Right kidney (tissue), 1 donor: ENCODE measurements around the gene ETV1.

ENCODE experiments used
- DNase-seq: peaks from one replicate; pipeline ENCODE4 v3.0.0-alpha.2; 2016

The ETV1 gene

DNA sequence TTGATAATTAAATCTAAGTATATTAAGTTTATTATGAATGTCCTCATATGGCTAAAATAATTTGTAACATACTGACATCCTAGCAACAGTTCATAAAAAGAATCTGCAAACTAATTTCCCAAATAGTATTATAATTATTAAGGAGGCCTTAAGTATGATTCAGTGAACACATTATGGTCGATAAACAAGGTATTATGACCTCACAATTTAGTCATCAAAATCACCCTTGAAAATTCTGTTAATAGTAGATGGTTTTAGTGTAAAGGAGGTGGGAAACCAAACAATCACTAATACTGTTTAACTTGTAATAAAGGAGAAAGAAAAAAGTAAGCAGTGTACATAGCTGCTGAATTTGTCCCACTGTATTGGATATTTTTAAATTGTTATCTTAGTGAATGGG is 2.1 kb downstream of the ETV1 start:
- no peak for DNase-seq

- DNase-seq, result no peak
Observed at GRCh38 chr7:13986208-13986607, 3.3 kb downstream of the ETV1 start.

- no peak for DNase-seq
Observed at GRCh38 chr7:13984831-13985685, 4.4 kb downstream of the ETV1 start.

GRCh38 chr7:13984061-13984460 is 5.4 kb downstream of the ETV1 start:
- no peak for DNase-seq

DNA sequence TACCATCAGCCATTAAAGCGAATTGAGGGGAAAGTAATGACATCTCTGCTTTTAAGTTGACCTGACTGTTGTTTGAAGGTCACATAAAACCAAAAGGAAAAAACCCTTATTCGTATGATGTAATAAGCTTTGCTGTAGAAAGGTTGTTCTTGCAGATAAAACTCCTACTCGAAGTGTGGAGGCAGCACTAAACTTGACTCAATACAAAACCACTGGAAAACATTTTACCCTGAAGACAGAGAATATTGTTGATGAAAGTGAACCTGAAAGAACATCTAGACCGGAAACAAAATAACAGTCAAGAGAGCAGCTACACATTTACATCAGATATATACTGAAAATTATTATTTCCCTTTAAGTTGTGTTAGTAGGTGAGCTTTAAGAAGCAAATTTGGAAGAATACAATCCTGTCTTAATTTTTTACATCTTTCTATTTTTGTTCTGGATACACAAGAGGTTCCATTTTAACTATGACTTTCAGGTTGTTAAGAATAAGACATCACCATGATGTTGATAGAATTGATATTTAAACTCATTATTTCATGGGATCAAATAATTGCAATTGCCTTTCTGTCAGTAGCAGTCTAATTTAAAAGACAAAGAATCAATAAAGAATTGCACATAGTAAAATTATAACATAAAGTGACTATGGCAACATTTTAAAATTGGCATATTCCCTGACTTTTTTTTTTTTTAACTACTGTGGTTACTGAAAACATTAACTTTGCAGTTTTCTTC is 6.4 kb downstream of the ETV1 start:
- DNase-seq, result peak; percentile 5

DNA sequence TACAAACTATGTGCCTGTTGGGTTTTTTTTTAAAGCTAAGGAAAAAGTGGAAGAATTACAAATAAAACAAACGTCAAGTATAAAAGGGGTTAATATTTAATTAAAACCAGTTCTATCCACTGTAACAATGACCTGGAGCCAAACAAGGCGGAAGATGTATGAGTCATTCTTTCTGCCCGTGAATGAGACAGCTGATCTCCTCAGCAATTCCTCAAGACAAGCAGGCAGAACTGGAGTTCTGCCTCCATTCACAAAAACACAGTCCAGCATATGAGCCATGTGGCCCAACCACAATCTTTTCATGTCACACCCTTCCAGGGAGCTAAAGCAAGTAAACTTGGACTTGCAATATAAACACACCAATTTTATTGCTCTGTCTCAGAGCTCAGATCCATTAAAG is 8.4 kb downstream of the ETV1 start:
- DNase-seq, result peak; percentile 28

GRCh38 chr7:13980474-13980873 is 9.0 kb downstream of the ETV1 start:
- DNase-seq, result peak; percentile 6

DNA sequence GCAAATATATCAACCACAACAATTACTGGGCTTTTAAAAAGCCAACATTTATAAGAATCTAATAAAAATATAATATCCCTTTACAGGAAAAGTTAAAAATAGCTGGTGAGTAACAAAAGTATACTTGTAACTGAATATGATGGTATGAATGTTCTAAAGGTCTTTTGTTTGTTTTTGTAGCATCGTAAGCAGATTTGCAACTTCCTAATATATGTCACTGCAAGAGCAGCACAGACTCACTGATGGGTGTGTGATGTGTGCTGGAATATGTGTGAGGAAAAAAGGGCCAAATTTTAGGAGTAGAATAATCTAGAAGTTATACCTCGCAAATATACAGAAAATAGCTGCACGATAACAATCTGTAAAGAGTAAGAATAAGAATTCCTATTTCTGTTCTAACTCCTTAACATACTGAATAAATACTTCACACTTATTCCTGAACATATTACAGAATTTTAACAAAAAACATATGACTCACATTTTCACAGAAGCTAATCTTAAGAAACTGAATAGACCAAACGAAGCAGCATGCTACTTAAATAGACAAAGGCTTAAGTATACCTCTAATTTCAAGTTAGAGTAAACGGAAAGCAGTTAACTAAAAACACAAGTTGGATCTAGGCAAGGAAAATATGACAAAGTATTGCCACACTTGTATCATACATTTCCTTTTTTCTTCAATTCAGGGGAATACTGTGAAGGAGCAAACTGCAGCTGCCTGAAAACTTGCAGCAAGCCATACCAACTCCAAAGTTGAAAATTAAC is 9.6 kb downstream of the ETV1 start:
- DNase-seq, result peak; percentile 8

GRCh38 chr7:13976594-13976993 is 12.9 kb downstream of the ETV1 start:
- DNase-seq, result no peak

DNA sequence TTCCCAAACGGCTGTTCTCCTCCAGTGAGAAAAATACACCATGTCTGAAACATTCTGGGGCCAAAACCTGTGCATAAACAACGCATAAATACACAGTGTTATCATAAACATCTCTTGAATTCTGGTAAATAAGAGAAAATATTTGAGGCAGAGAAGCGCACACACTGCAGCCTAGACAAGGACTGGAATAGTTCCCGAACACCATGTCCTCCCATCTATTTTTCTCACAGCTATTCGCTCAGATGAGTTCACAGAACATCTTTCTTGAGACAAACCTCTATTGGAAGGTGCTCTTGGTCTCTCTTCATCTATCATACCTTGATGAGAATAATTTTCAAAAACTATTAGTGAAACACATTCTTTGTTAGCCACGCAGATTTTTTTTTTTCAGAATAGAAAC is 24.4 kb downstream of the ETV1 start:
- no peak for DNase-seq

- no peak for DNase-seq
Observed at GRCh38 chr7:13963925-13964324, 25.5 kb downstream of the ETV1 start.

GRCh38 chr7:13955494-13955893 is 34.0 kb downstream of the ETV1 start:
- DNase-seq, result no peak

DNA sequence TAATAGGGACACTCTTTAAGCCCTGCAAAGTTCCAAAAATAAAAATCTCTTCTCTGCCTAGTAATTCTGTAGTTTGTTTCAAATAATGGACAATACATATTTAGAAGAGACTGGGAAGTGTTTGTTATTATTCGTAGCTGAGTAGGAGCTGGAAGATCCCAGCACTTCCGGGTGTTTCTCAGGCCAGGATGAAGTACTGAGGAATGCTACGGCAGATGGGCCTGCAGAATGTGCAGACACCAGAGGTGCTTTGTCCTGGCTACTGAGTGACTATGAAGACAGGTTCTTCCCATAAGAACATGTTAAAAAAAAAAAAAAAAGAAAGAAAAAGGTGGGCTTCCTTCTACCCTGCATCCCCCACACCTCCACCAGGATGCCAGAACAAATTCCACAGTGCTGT is 36.1 kb downstream of the ETV1 start:
- DNase-seq, result no peak

DNA sequence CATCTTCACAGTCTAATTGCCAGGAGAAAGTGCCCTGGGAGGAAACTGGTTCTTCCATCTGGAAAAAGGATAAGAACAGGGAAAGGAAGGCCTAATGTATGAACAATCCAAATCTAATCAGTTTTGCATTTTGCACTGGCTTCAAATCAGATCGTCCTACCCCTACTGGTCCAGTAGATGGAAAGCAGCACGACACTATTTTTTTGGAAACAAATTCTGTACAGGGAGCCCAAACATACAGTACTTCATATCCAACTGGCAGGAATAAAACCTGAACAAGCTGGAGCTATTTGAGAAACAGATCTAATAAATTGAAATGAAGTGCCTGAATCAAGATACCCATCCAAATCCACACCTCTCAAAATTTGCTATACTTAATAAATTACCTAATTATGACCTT is 36.5 kb downstream of the ETV1 start:
- DNase-seq, result no peak

GRCh38 chr7:13949939-13950338 is 39.5 kb downstream of the ETV1 start:
- DNase-seq, result no peak

DNA sequence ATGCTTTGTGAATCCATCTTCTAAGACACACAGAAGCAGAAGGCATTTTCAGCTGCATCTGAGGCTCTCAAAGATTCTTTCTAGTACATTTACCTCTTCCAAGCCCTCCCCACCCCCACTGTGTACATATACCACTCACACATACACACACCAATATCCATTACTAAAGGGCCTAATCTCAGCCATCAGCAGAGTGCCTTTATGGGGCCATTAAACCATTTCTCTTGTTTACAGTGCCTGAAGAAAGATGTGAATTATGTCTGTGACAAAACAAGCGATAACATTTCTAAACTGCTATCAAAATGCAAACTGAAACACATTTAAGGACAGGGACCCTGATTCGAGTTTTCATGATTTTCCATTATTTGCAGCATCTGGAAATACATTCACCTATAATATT is 40.0 kb downstream of the ETV1 start:
- DNase-seq, result no peak

GRCh38 chr7:13948019-13948801 is 41.3 kb downstream of the ETV1 start:
- no peak for DNase-seq

DNA sequence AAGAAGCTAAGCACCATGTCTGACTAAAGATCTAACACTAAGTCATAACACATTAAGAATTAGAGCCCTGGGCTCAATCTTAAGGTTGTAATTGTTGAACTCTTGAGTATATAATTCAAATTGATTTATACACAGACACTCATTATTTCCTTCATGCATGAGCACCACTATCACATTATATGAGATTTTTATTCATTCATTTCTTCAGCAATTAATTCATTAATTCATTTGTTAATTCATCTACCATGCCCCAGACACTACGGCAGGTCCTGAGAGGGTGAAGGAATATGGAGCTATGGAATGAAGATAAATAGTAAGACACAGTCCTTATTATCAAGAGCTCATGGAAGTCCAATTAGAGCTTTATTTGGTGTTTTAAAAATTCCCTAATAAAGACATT is 41.9 kb downstream of the ETV1 start:
- DNase-seq, result no peak

GRCh38 chr7:13946181-13946580 is 43.3 kb downstream of the ETV1 start:
- no peak for DNase-seq

- DNase-seq, result peak; percentile 18
Observed at GRCh38 chr7:13945670-13946069, 43.8 kb downstream of the ETV1 start.

DNA sequence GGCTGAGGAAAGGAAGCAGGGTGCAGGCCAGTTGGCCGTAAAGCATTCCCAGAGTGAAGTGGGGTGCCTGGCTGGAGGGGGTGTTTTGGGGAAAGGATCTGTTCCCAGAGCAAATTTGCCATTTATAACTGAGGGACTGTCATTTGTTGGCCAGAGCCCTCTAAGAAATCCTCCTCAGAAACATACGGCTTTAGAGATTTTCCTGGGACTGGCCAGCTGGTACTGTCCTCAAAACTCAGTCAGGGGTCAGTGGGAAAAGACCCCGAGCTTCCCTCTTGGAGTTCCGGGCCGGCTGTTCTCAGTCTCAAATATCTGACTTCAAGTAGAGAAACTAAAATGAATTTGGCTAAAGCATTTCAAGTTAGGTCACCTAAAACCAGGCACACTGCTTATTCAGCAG is 55.9 kb downstream of the ETV1 start:
- DNase-seq, result peak; percentile 47

GRCh38 chr7:13933091-13933490 is 56.4 kb downstream of the ETV1 start:
- peak; percentile 32 for DNase-seq
